GM19035 (cell line): ENCODE results near the gene SPAG16.
"Not testable (repeated sequence)": the region's sequence is repeated elsewhere in the genome, so short reads cannot be mapped to it uniquely, and the experiment has no call there.

Experiments
- ATAC-seq: cut with Tn5 transposase; IDR thresholded peaks from one replicate; pipeline ENCODE4 v1.9.1; 2021; ENCODE audit not compliant: unreplicated experiment

Gene SPAG16

DNA sequence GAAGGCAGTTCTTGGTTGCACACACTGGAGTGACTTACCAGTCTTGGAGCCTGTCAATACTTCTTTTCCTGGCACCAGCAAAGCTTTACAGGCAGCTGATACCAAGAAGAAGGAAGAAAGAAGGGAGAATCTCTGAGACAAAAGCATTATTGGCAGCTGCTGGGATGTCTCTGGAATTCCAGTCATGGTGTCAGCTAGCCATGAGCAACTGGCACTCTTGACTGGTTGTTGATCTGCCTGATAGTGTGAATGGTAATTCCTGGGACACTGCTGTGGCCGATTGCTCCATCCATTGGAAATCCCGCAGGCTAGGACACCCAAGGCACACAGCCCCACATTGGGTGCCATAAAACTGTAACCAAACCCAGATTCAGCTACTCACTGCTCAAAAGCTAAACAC is 17.8 kb upstream of the SPAG16 start:
- ATAC-seq, result no peak

- no peak for ATAC-seq
Measured at GRCh38 chr2:213271947-213272346, 12.3 kb upstream of the SPAG16 start.

DNA sequence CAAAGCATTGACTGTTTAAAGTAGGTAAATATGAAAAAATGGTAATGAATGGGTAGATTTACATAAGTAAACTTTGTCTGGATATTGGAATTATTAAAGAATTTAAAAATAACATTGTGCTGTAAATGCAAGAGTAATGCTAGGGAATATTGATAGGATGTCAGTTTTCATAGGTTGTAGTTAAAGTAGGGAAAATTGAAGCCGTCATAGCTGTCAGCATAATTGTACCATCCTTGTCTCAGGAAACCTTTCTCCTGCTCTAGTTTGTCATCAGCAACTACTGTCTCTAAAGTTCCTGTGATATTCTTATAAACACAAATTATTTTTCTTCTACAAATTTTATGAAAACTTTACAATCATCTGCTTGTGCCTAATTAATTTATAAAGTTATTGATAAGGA is 10.1 kb upstream of the SPAG16 start:
- no peak for ATAC-seq

- no peak for ATAC-seq
Measured at GRCh38 chr2:213275265-213275664, 9.0 kb upstream of the SPAG16 start.

DNA sequence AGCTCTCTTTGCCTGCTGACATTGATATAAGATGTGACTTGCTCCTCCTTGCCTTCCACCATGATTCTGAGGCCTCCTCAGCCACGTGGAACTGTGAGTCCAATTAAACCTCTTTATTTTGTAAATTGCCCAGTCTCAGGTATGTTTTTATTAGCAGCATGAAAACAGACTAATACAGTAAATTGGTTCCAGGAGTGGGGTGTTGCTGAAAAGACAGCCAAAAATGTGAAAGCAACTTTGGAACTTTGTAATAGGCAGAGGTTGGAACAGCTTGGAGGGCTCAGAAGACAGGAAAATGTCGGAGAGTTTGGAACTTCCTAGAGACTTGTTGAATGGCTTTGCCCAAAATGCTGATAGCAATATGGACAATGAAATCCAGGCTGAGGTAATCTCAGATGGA is 7.1 kb upstream of the SPAG16 start:
- ATAC-seq, result not testable (repeated sequence)

DNA sequence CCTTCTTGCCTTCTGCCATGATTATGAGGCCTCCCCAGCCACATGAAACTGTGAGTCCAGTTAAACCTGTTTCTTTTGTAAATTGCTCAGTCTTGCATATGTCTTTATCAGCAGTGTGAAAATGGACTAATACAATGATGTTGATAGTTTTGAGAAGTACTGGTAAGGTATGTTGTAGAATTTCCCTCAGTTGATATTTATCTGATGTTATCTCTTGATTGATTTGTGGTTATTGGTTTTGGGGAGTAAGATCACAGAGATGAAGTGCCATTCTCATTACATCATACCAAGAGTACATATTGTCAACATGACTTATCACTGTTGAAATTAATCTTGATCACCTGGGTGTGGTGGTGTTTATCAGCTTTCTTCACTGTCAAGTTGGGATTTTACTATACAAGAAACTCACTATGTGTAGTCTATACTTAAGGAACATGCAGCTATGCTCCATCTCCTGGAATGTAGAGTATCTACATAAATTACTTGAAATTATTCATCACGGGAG is 5.1 kb upstream of the SPAG16 start:
- ATAC-seq, result no peak

DNA sequence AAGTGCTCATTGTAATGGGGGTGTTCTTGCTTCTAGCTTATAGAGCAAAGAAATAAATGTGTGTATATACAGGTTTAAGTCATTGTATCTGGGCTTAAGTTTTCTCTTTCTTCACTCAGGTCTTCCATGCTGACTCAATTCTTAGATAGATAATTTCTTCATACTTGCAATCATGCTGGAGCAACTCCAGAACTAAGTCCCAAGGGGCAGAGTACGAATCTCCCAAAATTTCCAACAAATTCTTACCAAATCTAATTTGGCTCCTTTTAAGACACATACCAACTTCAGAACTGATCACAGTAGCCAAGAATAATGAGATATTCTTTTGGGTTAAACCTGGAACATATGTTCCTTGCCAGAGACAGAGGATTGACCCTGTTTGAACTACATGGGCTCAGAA is 4.3 kb upstream of the SPAG16 start:
- no peak for ATAC-seq

GRCh38 chr2:213281156-213281555 is 3.1 kb upstream of the SPAG16 start:
- ATAC-seq, result no peak

GRCh38 chr2:213285404-213285803 is 1.1 kb downstream of the SPAG16 start:
- no peak for ATAC-seq

GRCh38 chr2:213286161-213286560 is 1.9 kb downstream of the SPAG16 start:
- no peak for ATAC-seq

- no peak for ATAC-seq
Measured at GRCh38 chr2:213288913-213289700, 4.8 kb downstream of the SPAG16 start.

- no peak for ATAC-seq
Measured at GRCh38 chr2:213290501-213290900, 6.2 kb downstream of the SPAG16 start.

GRCh38 chr2:213296270-213296669 is 12.0 kb downstream of the SPAG16 start:
- ATAC-seq, result no peak

DNA sequence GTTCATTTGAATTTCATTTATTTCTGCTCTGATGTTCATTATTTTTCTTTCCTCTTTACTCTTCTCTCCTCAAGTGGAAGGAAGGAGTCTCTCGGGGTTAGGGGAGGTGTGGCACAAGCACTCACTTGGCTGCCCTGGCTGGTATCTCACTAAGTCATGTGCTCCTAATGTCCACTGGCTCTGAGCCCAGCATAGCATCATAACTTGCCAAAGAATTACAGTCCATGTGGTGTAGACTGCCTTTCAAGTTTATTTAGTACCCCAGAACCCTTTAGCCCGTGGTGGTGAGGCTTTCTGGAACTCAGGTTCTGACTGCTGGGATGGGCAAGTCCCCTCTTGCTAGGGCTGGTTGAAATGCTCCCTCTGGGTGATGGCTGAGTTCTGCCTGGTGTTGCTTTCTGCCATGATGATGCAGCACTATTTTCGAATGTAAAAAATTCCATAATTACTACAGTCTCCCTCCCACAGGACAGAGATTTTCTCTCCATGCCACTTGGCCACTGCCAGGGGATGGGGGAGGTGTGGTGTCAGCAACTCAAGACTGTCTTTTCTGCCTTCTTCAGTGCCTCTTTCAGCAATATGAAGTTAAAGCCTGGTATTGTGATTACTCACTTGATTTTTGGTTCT is 22.2 kb downstream of the SPAG16 start:
- ATAC-seq, result no peak

- no peak for ATAC-seq
Measured at GRCh38 chr2:213315168-213315876, 31.1 kb downstream of the SPAG16 start.

- ATAC-seq, result no peak
Measured at GRCh38 chr2:213316001-213316735, 31.9 kb downstream of the SPAG16 start.

- no peak for ATAC-seq
Measured at GRCh38 chr2:213317929-213318328, 33.7 kb downstream of the SPAG16 start.

GRCh38 chr2:213320604-213321003 is 36.3 kb downstream of the SPAG16 start:
- ATAC-seq, result no peak

DNA sequence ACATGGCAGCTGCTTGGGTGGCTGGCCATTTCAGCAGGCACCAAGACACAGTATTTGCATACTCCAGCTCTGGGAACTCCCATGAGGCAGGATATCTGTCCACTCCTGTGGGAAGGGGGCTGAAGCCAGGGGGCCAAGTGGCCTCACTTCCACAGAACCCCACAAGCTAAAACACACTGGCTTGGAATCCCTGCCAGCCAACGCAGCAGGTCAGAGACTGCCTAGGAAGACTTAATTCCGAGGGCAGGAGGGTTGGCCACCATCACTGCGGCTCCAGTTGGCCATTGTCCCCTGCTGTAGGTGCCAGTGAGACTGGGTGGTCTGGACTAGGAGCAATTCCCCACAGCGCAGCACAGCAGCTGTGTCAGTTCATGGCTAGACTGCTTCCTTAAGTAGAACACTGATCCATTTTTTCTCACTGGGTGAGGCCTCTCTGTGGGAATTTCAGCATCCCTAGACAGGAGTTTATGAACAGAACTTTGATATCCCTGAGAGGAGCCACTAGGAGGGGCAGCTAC is 52.0 kb downstream of the SPAG16 start:
- ATAC-seq, result no peak

DNA sequence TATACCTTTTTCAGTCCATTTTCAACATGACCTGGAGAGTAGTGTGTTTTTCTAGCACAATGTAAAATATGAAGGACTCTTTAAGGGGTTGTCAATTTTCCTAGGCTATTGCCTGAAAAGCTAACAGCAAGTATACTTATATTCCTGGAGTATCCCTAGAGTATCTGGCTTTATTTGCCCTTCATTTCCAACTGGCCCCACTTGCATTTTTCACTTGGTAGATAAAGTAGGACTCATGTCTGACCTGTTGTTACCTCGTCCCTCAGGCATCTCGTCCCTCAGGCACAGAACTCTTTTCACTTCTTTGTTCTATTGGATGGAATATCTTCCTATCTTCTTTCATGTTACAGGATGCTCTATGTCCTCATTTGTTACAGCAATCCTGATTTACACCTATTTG is 69.2 kb downstream of the SPAG16 start:
- no peak for ATAC-seq

GRCh38 chr2:213376644-213377043 is 92.4 kb downstream of the SPAG16 start:
- ATAC-seq, result no peak
